Endothelial cell (in vitro differentiated cells): ENCODE data around the gene MMP24OS. TPM values are rescaled to one million over a fixed set of nuclear protein-coding genes. Genes with fewer than 3 reads are reported as not detected.
A peak's percentile ranks its signal among the peaks of the same experiment; 100 is the strongest.

Experiments used
- DNase-seq: peaks from one replicate; pipeline ENCODE4 v3.0.0; 2021; ENCODE audit warnings: low spot score
- H3K27ac Mint-ChIP-seq: one replicate; pipeline ENCODE4 v1.8.0; 2021; ENCODE audit warnings: mixed read lengths, inconsistent platforms; ENCODE audit not compliant: unreplicated experiment
- H3K27me3 Mint-ChIP-seq: one replicate; pipeline ENCODE4 v1.8.0; 2021; ENCODE audit warnings: mild to moderate bottlenecking, moderate library complexity, mixed read lengths, inconsistent platforms; ENCODE audit not compliant: unreplicated experiment
- H3K36me3 Mint-ChIP-seq: one replicate; pipeline ENCODE4 v1.8.0; 2021; ENCODE audit warnings: mild to moderate bottlenecking, low read depth, mixed read lengths, inconsistent platforms; ENCODE audit not compliant: unreplicated experiment
- H3K4me1 Mint-ChIP-seq: one replicate; pipeline ENCODE4 v1.8.0; 2021; ENCODE audit warnings: mild to moderate bottlenecking, mixed read lengths, inconsistent platforms; ENCODE audit not compliant: unreplicated experiment
- H3K4me3 Mint-ChIP-seq: one replicate; pipeline ENCODE4 v1.8.0; 2021; ENCODE audit warnings: mild to moderate bottlenecking, mixed read lengths, inconsistent platforms; ENCODE audit not compliant: unreplicated experiment
- H3K9me3 Mint-ChIP-seq: one replicate; pipeline ENCODE4 v1.8.0; 2021; ENCODE audit warnings: mixed read lengths, inconsistent platforms; ENCODE audit not compliant: unreplicated experiment
- long read RNA-seq: library from polyadenylated mRNA; unstranded; transcript quantifications from one replicate; pipeline ENCODE4 v2.0.0, GENCODE V29; 2020; ENCODE audit not compliant: unreplicated experiment
- total RNA-seq: library from RNA; stranded (reverse); fragmentation: NEBNext Ultra II Directional; extraction: Animal tissue kit (Norgen Biotek cat#: 25700); gene quantifications from one replicate; pipeline ENCODE4 v1.2.1, GENCODE V29; 2021; ENCODE audit not compliant: unreplicated experiment
- TF ChIP-seq, protein P1 (sequence below): fragments of 200-600 bp; sonication (generic); IDR thresholded peaks from one replicate; pipeline ENCODE4 v1.5.0; 2021; ENCODE audit warnings: antibody characterized with exemption; ENCODE audit not compliant: unreplicated experiment

The MMP24OS gene
- total RNA-seq: 80.7 TPM
- long read RNA-seq, transcript MMP24OS-209 (2 exons, 712 nt): minor isoform, 5 of 18 reads
- long read RNA-seq, transcript MMP24OS-201 (2 exons, 867 nt): major isoform, 12 of 18 reads
- long read RNA-seq, partial matches to known transcripts: 1 of 18 reads
- long read RNA-seq, other reads (novel, unspliced or antisense): 0 of 18 reads

DNA sequence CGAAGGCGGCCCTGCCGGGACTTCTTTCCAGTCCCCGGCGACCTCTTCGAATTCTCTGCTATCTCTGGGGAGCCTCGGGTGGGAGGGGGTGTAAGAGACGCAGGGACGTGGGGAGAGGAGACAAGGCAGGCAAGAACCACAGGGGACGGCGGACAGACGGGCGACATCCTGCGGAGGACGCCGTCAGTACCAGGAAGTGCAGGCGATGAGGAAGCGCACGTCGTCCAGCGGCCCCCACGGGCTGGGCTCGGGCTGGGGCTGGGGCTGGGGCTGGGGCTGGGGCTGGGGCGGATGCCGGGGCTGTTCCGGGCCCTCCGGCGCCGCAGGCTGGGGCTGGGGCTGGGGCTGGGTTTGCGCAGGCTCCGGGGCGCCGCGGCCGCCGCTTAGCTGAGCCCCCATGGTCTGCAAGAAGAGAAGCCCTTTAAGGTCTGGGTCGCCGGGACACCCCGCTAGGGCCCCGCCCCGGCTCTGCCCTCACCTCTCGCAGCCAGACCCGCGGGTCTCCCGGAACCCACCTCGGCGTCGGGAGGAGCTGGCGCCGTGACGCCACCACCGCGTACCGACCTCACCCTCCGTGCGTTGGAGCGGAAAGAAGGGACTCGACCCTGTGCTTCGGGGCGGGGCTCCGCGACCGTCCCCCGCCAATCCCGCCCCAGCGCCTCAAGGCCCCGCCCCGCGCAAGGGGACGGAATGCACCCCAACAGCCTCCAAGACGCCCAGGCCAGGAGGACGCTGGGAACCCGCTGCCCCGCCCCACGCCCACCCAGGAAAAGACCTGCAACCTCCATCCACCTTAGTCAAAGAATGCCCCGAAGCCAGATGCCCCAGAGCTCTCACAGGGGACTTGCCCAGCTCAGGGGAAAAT, at the start of gene MMP24OS:
Gene MMP24OS, minus strand, starts transcription at position 592 of the 865 bp plus-strand sequence. Its CDS starts 193 bp downstream, at position 399.
- Mint-ChIP-seq H3K4me1 (peaks cover 6% of the 10 kb centered on the region), H3K27me3 (peaks cover 29% of the 10 kb centered on the region), H3K36me3 (peaks cover 38% of the 10 kb centered on the region), H3K27ac (peak within 1 kb of the TSS; percentile 98), H3K4me3 (peak within 1 kb of the TSS; percentile 96), H3K9me3 (no peaks in the 10 kb centered on the region)
- DNase-seq: peak; percentile 87
- TF ChIP-seq, protein P1, sequence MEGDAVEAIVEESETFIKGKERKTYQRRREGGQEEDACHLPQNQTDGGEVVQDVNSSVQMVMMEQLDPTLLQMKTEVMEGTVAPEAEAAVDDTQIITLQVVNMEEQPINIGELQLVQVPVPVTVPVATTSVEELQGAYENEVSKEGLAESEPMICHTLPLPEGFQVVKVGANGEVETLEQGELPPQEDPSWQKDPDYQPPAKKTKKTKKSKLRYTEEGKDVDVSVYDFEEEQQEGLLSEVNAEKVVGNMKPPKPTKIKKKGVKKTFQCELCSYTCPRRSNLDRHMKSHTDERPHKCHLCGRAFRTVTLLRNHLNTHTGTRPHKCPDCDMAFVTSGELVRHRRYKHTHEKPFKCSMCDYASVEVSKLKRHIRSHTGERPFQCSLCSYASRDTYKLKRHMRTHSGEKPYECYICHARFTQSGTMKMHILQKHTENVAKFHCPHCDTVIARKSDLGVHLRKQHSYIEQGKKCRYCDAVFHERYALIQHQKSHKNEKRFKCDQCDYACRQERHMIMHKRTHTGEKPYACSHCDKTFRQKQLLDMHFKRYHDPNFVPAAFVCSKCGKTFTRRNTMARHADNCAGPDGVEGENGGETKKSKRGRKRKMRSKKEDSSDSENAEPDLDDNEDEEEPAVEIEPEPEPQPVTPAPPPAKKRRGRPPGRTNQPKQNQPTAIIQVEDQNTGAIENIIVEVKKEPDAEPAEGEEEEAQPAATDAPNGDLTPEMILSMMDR: no peak

GRCh38 chr20:35327074-35327976, 49.4 kb upstream of the MMP24OS start:
- Mint-ChIP-seq H3K4me1 (peaks cover 30% of the 10 kb centered on the region), H3K36me3 (no peaks in the 10 kb centered on the region), H3K27ac (no peak overlapping the region), H3K27me3 (no peaks in the 10 kb centered on the region), H3K9me3 (no peaks in the 10 kb centered on the region), H3K4me3 (no peak overlapping the region)
- TF ChIP-seq, protein P1: no peak
- no peak for DNase-seq

DNA sequence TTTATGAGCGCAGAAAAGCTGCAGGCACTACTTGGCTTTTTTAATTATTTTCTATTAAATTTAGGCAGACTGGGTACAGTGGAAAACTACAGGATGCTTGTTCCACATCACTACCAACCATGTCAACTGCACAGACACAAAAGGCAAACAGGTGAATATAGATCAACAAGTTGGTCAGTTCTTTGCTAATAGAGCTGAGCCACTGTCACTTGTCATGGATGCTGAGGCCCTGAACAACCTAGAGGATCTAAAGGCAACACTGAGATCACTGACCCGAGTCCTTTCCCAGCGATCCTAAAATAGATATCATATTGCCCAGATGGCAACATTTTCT, 48.8 kb upstream of the MMP24OS start:
- Mint-ChIP-seq H3K4me3 (no peak overlapping the region), H3K4me1 (peaks cover 30% of the 10 kb centered on the region), H3K9me3 (no peaks in the 10 kb centered on the region), H3K36me3 (no peaks in the 10 kb centered on the region), H3K27ac (no peak overlapping the region), H3K27me3 (no peaks in the 10 kb centered on the region)
- no peak for DNase-seq
- TF ChIP-seq, protein P1: no peak

GRCh38 chr20:35326021-35326739, 48.3 kb upstream of the MMP24OS start:
- Mint-ChIP-seq H3K27ac (peak overlapping the region; percentile 7), H3K9me3 (no peaks in the 10 kb centered on the region), H3K27me3 (no peaks in the 10 kb centered on the region), H3K4me1 (peaks cover 30% of the 10 kb centered on the region), H3K36me3 (no peaks in the 10 kb centered on the region), H3K4me3 (peak overlapping the region; percentile 13)
- TF ChIP-seq, protein P1: no peak
- no peak for DNase-seq
